GM20431 (cell line): ENCODE results near the gene CCDC17.

ENCODE experiments used
- in situ Hi-C: fragments of 300-500 bp; cut with MseI, MboI; formaldehyde crosslinking; loops from one replicate; pipeline ENCODE4 v1.15.0; 2020; ENCODE audit warnings: low sequenced_read_pairs; ENCODE audit not compliant: unreplicated experiment

Gene CCDC17

DNA sequence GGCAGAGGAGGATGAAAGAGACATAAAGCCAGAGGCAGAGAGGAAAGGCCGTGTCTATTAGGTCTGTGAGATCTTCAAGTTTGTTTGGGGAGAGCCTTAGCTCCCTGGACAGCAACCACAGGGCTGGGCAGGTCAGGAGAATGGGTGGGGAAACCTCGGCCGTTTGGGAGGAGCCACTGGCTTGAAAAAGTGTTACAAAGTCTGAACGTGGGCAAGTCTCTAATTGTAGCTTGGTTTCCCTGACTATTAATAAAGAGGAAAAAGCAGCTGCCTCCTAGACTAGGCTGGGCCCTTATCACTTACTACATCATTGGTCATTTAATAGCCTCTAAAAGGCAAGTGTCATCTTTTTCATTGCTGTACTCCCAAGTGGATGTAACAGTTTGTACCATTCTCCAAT, at the start of gene CCDC17:
Gene CCDC17, minus strand, starts transcription at position 83 of the 400 bp plus-strand sequence. CDS start 145 bp downstream, outside the sequence.
- in situ Hi-C loops: no loop called here

- in situ Hi-C loops: no loop called here
These were observed 46.2 kb upstream of the CCDC17 start for GRCh38 chr1:45669859-45670655.

DNA sequence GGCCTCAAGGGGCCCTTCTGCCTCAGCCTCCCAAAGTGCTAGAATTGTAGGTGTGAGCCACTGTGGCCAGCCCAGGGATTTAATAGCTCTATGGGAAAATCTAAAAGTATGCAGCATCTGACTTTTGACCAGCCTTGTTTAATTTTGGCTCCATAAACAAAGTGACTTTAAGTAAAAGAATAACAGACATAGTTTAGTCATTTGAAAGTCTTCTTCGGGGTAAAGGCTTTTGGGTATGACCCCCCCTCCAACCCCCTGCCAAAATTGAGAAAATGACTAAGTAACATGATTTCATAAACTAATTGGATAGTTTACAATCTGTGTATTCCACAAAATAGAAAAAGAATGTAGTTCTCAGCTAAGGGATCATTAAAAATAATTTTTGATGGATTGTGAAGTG, 45.5 kb upstream of the CCDC17 start:
- in situ Hi-C loops: no loop called here

GRCh38 chr1:45668526-45668925, 44.7 kb upstream of the CCDC17 start:
- in situ Hi-C loops: no loop called here

DNA sequence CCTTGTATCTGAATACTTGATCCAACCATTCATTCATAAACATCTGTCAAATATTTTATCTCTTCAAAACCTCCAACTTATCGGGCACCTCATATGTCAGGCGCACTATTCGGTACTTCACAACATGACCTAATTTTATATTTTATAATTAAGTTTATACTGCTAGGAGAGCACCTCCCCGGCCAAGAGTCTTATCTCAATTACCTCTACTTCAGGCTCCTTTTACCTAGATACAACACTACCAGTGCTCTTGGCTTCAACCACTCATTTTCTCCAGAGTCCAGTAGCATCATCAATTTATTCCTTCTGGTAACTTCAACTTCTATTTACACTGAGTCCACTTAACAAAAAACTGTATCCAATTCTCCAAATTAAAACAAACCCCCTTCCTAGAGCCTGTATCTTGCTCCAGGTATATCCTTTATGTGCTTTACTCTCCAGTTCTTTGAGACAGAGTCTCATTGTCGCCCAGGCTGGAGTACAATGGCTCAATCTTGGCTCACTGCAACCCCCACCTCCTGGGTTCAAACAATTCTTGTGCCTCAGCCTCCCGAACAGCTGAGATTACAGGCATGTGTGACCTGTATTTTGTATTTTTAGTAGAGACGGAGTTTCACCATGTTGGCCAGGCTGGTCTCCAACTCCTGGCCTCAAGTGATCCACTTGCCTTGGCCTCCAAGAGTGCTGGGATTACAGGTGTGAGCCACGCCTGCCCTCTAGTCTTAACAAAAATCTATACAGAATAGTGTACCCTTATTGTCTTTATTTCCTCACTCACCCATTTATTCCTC, 43.7 kb upstream of the CCDC17 start:
- in situ Hi-C loops: no loop called here

DNA sequence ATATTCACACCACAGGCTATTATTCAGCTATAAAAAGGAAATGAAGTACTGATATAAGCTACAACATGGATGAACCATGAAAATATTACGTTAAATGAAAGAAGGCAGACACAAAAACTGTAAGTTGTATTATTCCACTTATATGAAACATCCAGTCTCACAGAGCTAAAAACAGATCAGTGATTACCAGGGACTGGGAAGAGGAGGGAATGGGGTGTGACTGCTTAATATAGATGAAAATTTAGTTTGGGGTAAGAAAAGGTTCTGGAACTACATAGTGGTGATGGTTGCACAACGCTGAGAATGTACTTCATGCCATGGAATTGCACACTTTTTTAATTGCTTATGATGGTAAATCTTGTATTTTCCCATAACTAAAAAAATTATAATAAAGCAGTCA, 43.0 kb upstream of the CCDC17 start:
- in situ Hi-C loops: no loop called here

DNA sequence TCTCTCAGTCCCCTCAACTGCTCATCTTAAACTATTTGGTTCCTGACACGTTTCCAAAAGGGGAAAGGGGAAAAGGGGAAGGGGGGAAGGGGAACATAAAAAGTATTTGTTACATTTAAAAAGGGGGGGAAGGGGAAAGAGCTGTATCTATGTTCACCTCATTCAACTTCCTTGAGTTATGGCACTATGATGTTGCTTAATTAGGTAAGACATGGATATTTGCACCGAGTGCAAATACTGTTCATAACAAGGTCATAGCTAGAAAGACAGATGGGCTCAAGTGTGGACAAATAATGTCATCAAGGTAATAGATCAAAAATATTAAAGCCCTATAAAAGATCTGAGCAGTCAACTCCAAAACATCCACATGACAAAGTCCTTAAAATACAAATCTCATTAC, 36.5 kb upstream of the CCDC17 start:
- in situ Hi-C loops: no loop called here

GRCh38 chr1:45659222-45659621, 35.4 kb upstream of the CCDC17 start:
- in situ Hi-C loops: no loop called here

- in situ Hi-C loops: no loop called here
These were observed 34.3 kb upstream of the CCDC17 start for GRCh38 chr1:45658171-45658570.

GRCh38 chr1:45656573-45657226, 32.8 kb upstream of the CCDC17 start:
- in situ Hi-C loops: no loop called here

GRCh38 chr1:45654540-45655280, 30.9 kb upstream of the CCDC17 start:
- in situ Hi-C loops: no loop called here

GRCh38 chr1:45647248-45648021, 23.6 kb upstream of the CCDC17 start:
- in situ Hi-C loops: no loop called here

DNA sequence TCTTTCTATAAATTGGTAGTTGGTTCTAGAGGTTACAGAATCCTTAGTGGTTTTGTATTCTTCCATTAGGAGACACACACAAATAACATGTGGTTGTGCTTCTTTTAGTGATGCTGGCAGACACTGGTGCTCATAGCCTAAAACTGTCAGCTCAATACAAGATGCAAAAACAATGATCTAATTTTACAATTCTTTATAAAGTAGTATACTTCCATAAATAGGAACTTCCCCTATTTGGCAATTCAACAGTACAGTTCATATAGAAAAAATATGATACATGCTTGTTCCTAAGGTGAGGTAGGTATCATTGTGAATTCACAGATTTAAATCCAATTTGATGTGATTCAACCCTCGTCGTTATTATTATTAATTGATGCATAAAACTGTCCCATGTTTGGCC, 20.8 kb upstream of the CCDC17 start:
- in situ Hi-C loops: no loop called here

DNA sequence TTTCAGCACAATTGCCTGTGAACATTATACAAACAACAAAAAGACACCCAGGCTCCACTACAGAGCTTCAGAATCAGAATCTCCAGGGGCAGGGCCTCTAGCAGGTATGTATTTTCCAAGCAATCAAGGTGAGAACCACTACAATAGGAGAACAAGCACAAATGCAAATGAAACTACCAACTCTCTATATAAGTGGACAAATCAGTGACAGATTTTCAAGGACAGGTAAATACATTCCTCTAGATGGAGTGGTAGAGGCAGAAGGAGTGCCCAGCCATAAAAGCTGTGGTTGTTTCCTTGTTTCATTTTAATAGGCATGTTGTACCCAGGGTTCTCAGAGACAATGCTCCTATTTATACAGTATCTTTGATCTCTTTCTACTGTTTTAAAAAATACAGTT, 20.1 kb upstream of the CCDC17 start:
- in situ Hi-C loops: no loop called here

DNA sequence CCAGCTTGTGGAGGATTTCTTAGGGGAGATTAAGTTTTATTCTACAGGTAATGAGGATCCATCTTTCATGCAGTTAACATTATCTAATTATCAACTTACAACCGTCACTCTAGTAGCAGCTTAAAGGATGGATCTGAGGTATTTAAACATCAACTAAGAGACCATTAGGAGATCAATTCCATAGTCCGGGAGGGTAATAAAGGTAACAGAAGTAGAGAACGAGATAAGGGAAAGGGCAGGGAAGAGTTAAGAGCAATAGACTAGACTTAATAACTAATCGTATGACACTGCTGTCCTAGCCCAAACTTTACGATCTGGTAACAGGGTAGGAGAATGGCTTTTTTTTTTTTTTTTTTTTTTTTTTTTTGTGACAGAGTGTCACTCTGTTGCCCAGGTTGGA, 19.5 kb upstream of the CCDC17 start:
- in situ Hi-C loops: no loop called here

GRCh38 chr1:45640293-45640692, 16.4 kb upstream of the CCDC17 start:
- in situ Hi-C loops: no loop called here

DNA sequence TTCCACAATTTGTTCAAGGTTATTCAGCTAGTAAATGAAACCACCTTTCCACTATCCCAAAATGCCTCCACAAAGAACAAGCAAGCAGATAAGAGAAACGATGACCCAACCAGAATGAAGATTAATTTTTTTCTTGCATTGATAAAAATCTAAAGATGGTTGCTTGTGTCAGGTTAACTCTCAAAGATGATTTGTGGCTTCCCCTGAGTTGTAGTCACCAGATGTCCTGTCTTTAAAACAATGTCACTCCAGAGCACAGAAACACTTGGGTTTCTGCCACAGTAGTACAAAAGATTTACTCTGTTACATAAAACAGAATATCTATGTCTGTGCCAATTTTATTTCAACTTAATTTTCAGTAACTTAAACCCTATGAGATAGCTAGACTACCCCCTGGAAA, 11.4 kb upstream of the CCDC17 start:
- in situ Hi-C loops: no loop called here

DNA sequence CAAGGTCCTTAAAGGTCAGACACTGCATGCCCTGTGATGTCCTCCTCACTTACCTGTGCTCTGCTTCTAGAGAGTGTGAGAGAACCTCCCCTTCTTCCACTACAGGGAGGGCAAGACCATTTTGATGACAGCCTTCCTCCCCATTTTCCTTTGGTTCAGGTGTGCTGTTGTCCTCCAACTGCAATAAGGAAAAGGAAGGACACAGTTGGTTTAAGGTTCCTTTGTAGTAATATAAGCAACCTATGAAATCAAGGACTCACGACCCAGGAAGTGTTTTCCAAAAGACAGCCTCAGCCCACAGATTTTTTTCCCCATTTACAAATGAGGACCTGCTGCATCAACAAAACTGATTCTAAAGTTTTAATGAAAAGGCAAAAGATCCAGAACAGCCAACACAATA, 6.6 kb upstream of the CCDC17 start:
- in situ Hi-C loops: no loop called here

- in situ Hi-C loops: no loop called here
These were observed 5.2 kb upstream of the CCDC17 start for GRCh38 chr1:45629035-45629434.
